GM19035 (cell line): ENCODE results near the gene TBX18.

Experiments
- ATAC-seq: cut with Tn5 transposase; IDR thresholded peaks from one replicate; pipeline ENCODE4 v1.9.1; 2021; ENCODE audit not compliant: unreplicated experiment

Gene TBX18

GRCh38 chr6:84773133-84773430 is 8.7 kb upstream of the TBX18 start:
- ATAC-seq = no peak

GRCh38 chr6:84772428-84773132 is 8.2 kb upstream of the TBX18 start:
- ATAC-seq = no peak

GRCh38 chr6:84771756-84772356 is 7.5 kb upstream of the TBX18 start:
- no peak for ATAC-seq

DNA sequence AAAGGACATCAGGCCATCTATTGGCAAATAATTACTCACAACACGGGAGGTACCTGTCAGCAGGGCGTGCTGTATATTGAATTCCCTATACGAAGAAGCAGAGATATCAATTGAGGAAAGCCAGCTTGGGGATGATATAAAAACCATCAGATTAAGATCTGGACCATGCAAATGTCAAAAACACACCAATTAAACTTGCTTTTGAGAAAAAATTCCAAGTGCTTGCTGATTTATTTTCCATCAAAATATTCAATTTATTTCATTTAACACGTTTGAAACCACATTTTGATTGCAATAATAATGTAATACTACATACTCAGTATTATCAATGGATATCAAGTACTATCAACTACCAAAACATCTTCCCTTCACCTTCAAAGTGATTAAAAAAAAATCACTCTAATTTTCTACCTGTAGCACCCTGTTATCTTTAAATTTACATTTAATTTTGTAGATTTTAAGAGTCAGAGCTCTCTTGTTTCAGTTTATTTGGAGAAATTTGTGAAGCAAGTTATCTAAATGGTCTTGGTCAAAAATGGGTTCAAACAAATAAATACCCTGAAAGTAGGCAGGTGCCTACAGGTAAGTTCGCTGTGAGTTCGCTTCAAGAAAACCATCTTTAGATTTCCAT is 6.8 kb upstream of the TBX18 start:
- no peak for ATAC-seq

DNA sequence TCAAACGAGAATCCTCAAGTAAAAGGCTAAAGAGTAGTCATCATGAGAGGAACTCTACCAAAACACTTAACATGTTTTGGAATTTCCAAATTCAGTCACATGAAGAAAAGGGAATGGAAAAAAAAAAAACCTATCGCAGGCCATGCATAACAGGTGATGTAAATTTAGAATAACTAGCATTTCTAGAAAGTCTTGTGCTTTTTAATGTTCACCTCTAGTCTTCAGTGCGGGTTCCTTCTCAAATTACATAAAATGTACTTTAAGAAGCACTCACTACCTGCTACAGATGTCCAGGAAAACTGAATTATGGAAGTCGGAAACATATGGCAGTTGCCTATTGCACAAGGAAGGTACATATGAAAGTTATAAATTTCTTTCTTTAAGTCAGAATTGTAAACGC is 6.1 kb upstream of the TBX18 start:
- ATAC-seq = no peak

DNA sequence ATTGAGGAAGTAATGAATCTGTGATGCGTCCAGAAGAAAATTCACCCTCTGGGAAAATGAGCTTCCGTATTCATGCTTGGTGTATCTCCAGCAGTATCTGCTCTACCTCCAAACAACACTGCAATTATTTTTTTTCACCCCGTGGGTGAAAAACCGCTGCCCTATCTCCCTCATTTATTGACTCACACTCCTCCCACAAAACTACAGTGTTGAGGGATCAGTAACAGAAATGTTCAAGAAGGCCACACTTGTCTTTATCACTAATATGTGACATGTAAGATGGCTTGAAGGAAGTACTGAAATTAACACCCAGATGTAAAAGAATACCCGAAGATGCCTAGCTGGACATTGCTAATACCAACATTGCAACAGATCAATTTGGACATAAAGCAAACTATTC is 4.9 kb upstream of the TBX18 start:
- ATAC-seq = no peak

GRCh38 chr6:84768442-84769174 is 4.2 kb upstream of the TBX18 start:
- no peak for ATAC-seq

DNA sequence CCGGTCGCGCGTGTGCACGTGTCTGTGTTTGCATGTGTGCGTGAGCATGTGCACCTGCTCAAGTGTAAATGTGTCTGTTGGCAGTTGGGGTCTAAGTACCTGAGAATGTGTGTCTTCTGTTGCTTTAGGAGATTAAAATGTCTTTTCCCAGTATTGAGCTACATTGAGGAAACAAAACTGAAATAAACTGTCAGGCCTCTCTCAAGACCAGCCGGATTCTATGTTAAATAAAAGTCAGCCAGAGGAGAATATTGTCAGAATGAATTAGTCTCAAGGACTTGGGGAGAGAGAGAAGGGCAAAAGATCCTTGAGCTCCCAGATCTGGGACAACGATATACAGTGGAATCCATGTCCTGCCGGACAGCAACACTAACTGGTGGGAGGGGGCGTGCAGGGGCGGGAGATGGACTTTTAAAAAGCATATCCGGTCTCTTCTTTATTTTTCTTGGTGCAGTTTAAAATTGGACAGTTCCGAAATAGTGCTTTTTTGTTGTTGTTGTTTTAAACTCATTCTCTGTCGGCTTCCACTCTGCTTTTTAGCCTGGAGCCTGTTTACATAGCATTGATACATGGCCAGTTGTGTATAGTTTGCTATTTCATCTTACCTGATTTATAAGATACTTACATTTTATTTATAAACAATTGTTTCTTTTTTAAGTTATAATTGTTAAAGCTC is 3.3 kb upstream of the TBX18 start:
- ATAC-seq = no peak

GRCh38 chr6:84766799-84767525 is 2.6 kb upstream of the TBX18 start:
- no peak for ATAC-seq

DNA sequence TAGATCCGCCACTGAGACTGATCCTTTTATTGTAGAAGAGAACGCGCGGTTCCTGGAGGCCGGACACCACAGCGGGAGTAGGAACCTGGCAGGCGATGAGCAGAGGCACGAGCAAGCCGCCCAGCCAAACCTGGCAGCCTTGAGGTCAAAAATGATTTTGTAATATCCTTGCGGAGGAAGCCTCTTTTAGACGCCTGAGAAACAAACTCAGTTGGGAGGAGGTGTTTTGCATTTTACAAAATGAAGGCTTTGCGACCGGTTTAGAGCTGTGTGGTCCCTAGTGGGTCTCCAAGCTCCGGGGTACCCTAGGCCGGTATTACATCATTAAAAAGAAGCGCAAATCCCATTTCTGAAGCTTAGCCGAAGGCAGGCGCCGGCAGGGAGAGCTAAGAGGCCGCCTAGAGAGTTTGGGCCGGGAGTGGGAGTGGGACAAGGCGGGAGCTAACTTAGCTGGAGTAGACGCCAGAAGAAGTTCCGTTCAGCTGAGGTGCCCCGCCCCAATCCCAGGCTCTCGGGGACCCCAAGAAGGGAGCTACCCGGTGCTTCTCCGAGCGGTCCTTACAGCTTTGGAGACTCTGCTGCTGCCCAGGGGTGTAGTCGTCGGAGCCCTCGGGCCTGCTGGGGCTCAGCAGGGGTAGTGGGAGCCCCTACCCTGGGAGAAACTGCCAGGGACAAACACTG is 1.9 kb upstream of the TBX18 start:
- no peak for ATAC-seq

GRCh38 chr6:84763886-84764331 is 489 bp downstream of the TBX18 start:
- ATAC-seq = no peak

DNA sequence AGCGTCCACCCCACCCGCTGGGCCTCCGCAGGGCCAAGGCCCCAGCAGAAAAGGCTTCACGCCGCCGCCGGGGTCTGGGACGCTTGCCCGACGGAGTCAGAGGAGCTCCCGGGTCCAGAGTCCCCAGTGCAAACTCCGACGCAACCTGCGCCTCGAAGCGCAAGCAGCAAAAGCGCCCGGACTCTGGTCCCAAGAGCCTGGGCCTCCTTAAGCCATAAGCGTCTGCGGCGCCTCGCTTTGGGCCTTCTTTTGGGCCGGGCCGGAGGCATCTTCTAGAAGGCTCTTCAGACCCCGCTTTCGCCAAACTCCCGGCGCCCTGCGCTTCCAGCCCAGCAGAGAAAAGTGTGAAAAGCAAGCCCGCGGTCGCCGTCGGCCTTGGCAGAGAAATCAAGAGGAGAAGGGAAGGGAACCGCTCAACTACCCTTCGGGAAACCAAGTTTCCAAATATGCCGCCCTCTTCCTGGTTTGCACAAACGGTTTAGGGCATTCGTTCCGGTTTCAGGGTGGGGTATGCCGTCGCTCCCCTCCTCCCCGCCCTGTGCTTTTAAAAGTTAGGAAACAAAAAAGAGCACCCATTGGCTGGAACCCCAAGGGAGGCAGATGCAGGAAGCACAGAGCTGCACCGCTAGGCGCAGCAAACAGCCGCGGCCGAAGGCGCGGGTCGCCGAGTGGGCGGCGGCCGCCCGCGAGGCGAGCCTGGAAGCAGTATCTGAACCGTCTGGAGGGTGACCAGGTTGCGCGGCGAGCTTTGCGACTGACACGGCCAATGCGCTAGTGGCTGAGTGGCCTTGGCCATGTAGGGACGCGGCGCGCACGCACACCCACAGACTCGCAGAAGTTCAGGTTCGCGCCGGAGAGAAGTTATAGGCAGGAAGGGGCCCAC is 1.2 kb downstream of the TBX18 start:
- ATAC-seq = no peak

DNA sequence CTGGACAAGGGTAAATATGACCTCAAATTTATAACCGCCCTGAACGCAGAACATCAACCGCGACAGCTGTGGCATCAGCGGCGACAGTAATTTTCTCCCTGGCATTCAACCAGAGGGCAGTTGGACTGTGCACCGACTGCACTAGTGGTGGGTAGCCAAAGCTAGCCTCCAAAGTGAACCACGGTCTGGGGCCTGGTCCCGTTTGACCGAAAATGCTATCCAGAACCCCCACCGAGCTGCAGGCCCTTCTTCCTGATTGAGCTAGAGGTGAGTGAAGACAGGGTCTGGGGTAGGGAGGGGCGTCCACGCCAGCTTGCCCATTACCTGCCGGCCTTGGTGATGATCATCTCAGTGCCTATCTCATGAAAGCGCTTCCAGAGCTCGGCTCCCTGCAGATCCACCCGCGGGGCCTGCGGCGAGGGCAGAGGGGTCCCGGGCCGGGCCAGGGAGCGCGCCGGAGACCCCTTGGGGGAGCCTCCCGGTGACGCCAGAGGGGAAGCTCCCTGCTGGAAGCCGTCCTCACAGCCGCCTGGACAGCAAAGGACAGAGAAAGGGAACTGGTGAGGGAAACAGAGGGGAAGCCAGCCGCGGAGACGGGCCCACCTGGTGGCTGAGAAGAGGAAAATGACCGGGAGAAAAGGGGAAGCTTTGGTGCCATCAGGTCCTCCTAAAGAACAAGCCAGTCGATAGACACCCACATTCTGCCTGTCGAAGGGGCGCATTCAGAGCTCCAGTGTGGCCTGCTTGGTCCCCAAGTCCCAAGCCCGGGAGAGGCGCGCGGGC is 2.0 kb downstream of the TBX18 start:
- no peak for ATAC-seq

- no peak for ATAC-seq
Measured at GRCh38 chr6:84758486-84758885, 5.9 kb downstream of the TBX18 start.

DNA sequence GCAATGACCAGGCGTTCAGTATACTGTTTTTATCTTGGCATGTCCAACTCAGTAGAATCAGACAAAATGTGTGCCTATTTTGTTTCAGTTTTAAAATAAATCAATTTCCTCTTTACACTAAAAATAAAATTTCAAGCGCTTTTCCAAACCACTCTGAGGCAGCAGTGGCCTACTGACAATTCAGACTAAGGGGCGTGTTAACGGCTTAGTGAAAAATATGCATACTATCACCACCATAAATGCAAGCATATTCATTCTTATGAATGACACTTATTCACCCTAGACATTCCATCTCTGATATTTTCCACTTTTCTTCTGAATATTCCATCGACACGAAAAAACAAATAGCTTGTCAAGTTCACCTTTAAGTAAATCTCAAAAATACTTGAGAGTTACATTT is 7.5 kb downstream of the TBX18 start:
- no peak for ATAC-seq

GRCh38 chr6:84756466-84756865 is 7.9 kb downstream of the TBX18 start:
- ATAC-seq = no peak

GRCh38 chr6:84753173-84753572 is 11.2 kb downstream of the TBX18 start:
- ATAC-seq = no peak

GRCh38 chr6:84752118-84752850 is 12.1 kb downstream of the TBX18 start:
- no peak for ATAC-seq
